ENCODE data around the gene POLA2. TPM values are rescaled to one million over a fixed set of nuclear protein-coding genes. Genes with fewer than 3 reads are reported as not detected.

POLA2 gene
- total RNA-seq, 1 experiment from 2014 or later = 37.7 TPM

- no CpG with 5 or more reads among the region's 7 CpGs for WGBS (ENCODE audit: extremely low coverage, insufficient read length, low lambda C conversion rate)
- Mint-ChIP-seq H3K27me3 (ENCODE audit: low read depth) (peaks cover 3% of the 10 kb centered on the region; the same call in 1 of the 2 replicates), H3K27ac (peak overlapping the region in 2 of 3 experiments; percentile 82 to 91; a peak in 2 of 7 replicates), H3K4me3 (peak overlapping the region; percentile 64 to 80), H3K4me1 (peaks cover 13 to 17% of the 10 kb centered on the region in 2 experiments), H3K9me3 (peaks cover 3% of the 10 kb centered on the region in 2 experiments; a peak in 3 of 5 replicates), H3K36me3 (ENCODE audit: insufficient read depth in 1 of 3, low read depth in 3 of 3) (peaks cover 17 to 29% (median 25%) of the 10 kb centered on the region in 3 experiments)
- Histone ChIP-seq H3K27me3 (ENCODE audit: insufficient read depth, low read length) (no peaks in the 10 kb centered on the region), H2BK12ac (ENCODE audit: insufficient read length, low read depth, low read length) (no peak overlapping the region), H2BK20ac (ENCODE audit: low read depth, low read length, poor library complexity, severe bottlenecking) (no peak overlapping the region), H3K4me2 (ENCODE audit: insufficient read depth, insufficient read length, low read length) (peak overlapping the region; percentile 47), H3K27ac (ENCODE audit: insufficient read length, low read depth, low read length) (no peak overlapping the region), H3T11ph (ENCODE audit: low read length) (no peak overlapping the region), H4K8ac (replicated peaks; ENCODE audit: insufficient read length, low read depth, low read length) (no peak overlapping the region), H3K4ac (ENCODE audit: low read depth, low read length) (no peak overlapping the region), H3K23me2 (ENCODE audit: insufficient read length, low read depth, low read length, poor library complexity, severe bottlenecking) (peaks cover 6% of the 10 kb centered on the region), H3K79me2 (ENCODE audit: insufficient read depth, low read length) (no peaks in the 10 kb centered on the region), H3K18ac (ENCODE audit: insufficient read length, low read depth, low read length) (no peak overlapping the region), H2BK120ac (ENCODE audit: low read depth, low read length, poor library complexity, severe bottlenecking) (no peak overlapping the region), H4K5ac (ENCODE audit: insufficient read length, low read depth, low read length) (no peak overlapping the region), H3K9me3 (ENCODE audit: control insufficient read depth, low read depth, low read length) (no peaks in the 10 kb centered on the region), H2AFZ (ENCODE audit: low read length) (no peak overlapping the region), H2BK5ac (ENCODE audit: insufficient read length, low read length) (no peak overlapping the region), H3K4me1 (ENCODE audit: insufficient read depth, low read length) (no peaks in the 10 kb centered on the region; the same call in 1 of the 2 replicates), H3K14ac (ENCODE audit: insufficient read depth, low read length) (no peak overlapping the region), H3K56ac (ENCODE audit: insufficient read length, low read depth, low read length) (no peak overlapping the region), H3K23ac (ENCODE audit: insufficient read length, low read depth, low read length) (no peak overlapping the region), H4K91ac (ENCODE audit: insufficient read length, low read depth, low read length) (no peak overlapping the region), H2BK15ac (ENCODE audit: low read depth, low read length) (no peak overlapping the region), H3K79me1 (ENCODE audit: insufficient read depth, low read depth, low read length, poor library complexity, severe bottlenecking) (no peaks in the 10 kb centered on the region), H4K20me1 (ENCODE audit: control insufficient read depth, insufficient read depth, insufficient read length) (no peaks in the 10 kb centered on the region), H3K9ac (ENCODE audit: extremely low read depth, insufficient read length, low read length) (peak overlapping the region; percentile 6), H2AK5ac (ENCODE audit: insufficient read length, low read length) (no peak overlapping the region)
- DNase-seq = no peak
- no peak for TF ChIP-seq CTCF (conservative IDR thresholded peaks at IDR 0.05)
Observed at GRCh38 chr11:65226103-65226442, 35.7 kb upstream of the POLA2 start.

All from H9 (cell line).